Upper lobe of left lung (tissue), 4 donors: Measurements from ENCODE around the gene AGAP1.

Source experiments
- POLR2A ChIP-seq, 4 donors: fragments of 450-650 bp; IDR thresholded peaks; one replicate each; pipeline ENCODE4 v1.5.1; 2016 to 2017; ENCODE audit warnings: antibody characterized with exemption in 4 of 4, mild to moderate bottlenecking in 2 of 4
- TF ChIP-seq, protein P1 (sequence below), 6 experiments: fragments of 450-650 bp in 4 of 6; fragments of 200-600 bp in 2 of 6; sonication (generic) in 2 of 6; IDR thresholded peaks; one replicate each; pipeline ENCODE4 v1.5.1; 2016 to 2019; ENCODE audit warnings: antibody characterized with exemption in 6 of 6

DNA sequence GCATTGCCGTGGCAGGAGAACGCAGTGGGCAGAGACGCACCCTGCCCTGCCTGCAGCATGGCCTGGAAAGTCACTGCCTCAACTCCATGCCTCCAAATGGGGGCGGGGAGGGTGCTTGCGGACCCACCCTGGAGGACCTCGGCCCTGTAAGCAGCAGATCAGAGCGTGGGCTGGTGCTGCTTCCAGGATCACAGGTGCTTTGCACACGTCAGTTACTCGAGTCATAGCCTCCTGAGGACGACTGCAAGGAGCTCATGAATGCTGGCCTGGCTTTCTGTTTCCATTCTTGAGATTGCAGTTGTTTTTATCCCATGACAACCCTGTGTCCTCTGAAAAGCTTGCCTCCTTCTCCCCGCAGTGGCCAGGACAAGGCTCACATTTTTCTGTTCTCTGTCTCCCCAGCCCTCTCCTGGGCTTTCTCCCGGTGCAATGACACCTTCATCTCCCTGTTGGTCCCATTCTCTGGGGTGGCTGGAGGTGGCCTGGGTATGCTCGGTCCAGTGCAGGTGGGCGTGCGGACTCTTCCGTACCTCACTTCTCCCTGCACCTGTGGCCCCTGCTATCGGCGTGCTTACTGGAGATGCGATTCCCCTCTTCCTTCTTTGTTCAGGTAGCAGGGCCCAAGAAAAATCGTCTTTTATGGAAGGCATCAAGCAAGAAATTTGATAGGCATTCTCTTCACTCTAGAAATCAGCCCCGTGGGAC lies 466.3 kb downstream of the AGAP1 start:
- TF ChIP-seq, protein P1, sequence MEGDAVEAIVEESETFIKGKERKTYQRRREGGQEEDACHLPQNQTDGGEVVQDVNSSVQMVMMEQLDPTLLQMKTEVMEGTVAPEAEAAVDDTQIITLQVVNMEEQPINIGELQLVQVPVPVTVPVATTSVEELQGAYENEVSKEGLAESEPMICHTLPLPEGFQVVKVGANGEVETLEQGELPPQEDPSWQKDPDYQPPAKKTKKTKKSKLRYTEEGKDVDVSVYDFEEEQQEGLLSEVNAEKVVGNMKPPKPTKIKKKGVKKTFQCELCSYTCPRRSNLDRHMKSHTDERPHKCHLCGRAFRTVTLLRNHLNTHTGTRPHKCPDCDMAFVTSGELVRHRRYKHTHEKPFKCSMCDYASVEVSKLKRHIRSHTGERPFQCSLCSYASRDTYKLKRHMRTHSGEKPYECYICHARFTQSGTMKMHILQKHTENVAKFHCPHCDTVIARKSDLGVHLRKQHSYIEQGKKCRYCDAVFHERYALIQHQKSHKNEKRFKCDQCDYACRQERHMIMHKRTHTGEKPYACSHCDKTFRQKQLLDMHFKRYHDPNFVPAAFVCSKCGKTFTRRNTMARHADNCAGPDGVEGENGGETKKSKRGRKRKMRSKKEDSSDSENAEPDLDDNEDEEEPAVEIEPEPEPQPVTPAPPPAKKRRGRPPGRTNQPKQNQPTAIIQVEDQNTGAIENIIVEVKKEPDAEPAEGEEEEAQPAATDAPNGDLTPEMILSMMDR (IDR thresholded peaks at IDR 0.05): no peak
- no peak for TF ChIP-seq POLR2A (IDR thresholded peaks at IDR 0.05)
